BE2C (cell line): Measurements from ENCODE around the gene TIE1.

Experiments
- DNase-seq: peaks from one replicate; pipeline ENCODE4 v3.0.0-alpha.2; 2020
- H3K27me3 ChIP-seq: fragments of 250-450 bp; sonication (Bioruptor Pico); 2 replicates; pipeline ENCODE4 v1.5.1; 2020; ENCODE audit warnings: mild to moderate bottlenecking
- H3K36me3 ChIP-seq: fragments of 250-450 bp; sonication (Bioruptor Pico); 2 replicates; pipeline ENCODE4 v1.5.1; 2020; ENCODE audit warnings: mild to moderate bottlenecking
- H3K4me1 ChIP-seq: fragments of 250-450 bp; sonication (Bioruptor Pico); 2 replicates; pipeline ENCODE4 v1.5.1; 2020
- H3K4me3 ChIP-seq: 2 replicates; pipeline ENCODE4 v1.5.1; 2011; ENCODE audit warnings: low read depth, low read length
- H3K9me3 ChIP-seq: fragments of 250-450 bp; sonication (Bioruptor Pico); 2 replicates; pipeline ENCODE4 v1.5.1; 2020
- TF ChIP-seq, protein P1 (sequence below): IDR thresholded peaks from 2 replicates; pipeline ENCODE4 v1.5.1; 2012; ENCODE audit warnings: mild to moderate bottlenecking, low read depth, low read length

Gene TIE1

GRCh38 chr1:43349594-43350306, 49.0 kb downstream of the TIE1 start:
- no peaks in the 10 kb centered on the region for H3K4me1 ChIP-seq
- DNase-seq, result no peak
- TF ChIP-seq, protein P1, sequence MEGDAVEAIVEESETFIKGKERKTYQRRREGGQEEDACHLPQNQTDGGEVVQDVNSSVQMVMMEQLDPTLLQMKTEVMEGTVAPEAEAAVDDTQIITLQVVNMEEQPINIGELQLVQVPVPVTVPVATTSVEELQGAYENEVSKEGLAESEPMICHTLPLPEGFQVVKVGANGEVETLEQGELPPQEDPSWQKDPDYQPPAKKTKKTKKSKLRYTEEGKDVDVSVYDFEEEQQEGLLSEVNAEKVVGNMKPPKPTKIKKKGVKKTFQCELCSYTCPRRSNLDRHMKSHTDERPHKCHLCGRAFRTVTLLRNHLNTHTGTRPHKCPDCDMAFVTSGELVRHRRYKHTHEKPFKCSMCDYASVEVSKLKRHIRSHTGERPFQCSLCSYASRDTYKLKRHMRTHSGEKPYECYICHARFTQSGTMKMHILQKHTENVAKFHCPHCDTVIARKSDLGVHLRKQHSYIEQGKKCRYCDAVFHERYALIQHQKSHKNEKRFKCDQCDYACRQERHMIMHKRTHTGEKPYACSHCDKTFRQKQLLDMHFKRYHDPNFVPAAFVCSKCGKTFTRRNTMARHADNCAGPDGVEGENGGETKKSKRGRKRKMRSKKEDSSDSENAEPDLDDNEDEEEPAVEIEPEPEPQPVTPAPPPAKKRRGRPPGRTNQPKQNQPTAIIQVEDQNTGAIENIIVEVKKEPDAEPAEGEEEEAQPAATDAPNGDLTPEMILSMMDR, result no peak
- no peaks in the 10 kb centered on the region for H3K36me3 ChIP-seq
- H3K9me3 ChIP-seq, result no peaks in the 10 kb centered on the region
- H3K4me3 ChIP-seq, result peak overlapping the region; percentile 52
- no peaks in the 10 kb centered on the region for H3K27me3 ChIP-seq

DNA sequence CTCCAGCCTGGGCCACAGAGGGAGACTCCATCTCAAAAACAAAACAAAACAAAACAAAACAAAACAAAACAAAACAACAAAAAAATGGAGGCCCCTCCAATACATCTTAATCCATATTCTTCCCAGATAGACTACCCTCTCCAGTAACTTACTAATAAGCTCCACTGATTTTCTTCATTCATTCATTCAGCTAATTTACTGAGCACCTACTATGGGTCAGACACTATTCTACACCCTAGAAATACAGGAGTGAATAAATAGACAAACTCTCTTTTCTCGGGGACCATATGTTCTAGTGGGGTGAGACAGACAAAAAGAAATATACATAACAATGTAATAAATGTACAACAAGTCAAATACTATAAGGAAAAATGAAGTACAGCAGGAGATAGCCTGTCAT, 50.2 kb downstream of the TIE1 start:
- no peak for DNase-seq
- H3K4me1 ChIP-seq, result no peaks in the 10 kb centered on the region
- TF ChIP-seq, protein P1, result no peak
- no peaks in the 10 kb centered on the region for H3K36me3 ChIP-seq
- no peaks in the 10 kb centered on the region for H3K9me3 ChIP-seq
- no peak overlapping the region for H3K4me3 ChIP-seq
- H3K27me3 ChIP-seq, result no peaks in the 10 kb centered on the region

GRCh38 chr1:43351421-43352350, 50.9 kb downstream of the TIE1 start:
- no peaks in the 10 kb centered on the region for H3K36me3 ChIP-seq
- H3K4me1 ChIP-seq, result no peaks in the 10 kb centered on the region
- no peaks in the 10 kb centered on the region for H3K9me3 ChIP-seq
- TF ChIP-seq, protein P1, result no peak
- H3K4me3 ChIP-seq, result no peak overlapping the region
- no peak for DNase-seq
- no peaks in the 10 kb centered on the region for H3K27me3 ChIP-seq

DNA sequence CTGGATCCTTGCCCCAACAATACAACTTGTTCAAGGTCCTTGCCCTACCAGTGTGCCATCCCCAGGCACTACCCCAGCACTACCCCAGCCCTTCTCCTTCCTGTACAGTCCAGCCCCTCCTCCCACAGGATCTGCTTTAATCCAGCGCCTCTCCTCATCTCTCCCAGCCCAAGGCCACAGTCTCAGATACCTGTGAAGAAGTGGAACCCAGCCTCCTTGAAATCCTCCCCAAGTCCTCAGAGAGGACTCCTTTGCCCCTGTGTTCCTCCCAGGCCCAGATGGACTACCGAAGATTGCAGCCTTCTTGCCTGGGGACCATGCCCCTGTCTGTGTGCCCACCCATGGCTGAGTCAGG, 51.5 kb downstream of the TIE1 start:
- Histone ChIP-seq H3K27me3 (no peaks in the 10 kb centered on the region), H3K4me1 (no peaks in the 10 kb centered on the region), H3K36me3 (no peaks in the 10 kb centered on the region), H3K9me3 (no peaks in the 10 kb centered on the region), H3K4me3 (no peak overlapping the region)
- DNase-seq, result no peak
- TF ChIP-seq, protein P1, result no peak

- Histone ChIP-seq H3K9me3 (no peaks in the 10 kb centered on the region), H3K36me3 (no peaks in the 10 kb centered on the region), H3K27me3 (no peaks in the 10 kb centered on the region), H3K4me1 (no peaks in the 10 kb centered on the region), H3K4me3 (no peak overlapping the region)
- DNase-seq, result no peak
- TF ChIP-seq, protein P1, result no peak
Measured at GRCh38 chr1:43352881-43353280, 52.1 kb downstream of the TIE1 start.

DNA sequence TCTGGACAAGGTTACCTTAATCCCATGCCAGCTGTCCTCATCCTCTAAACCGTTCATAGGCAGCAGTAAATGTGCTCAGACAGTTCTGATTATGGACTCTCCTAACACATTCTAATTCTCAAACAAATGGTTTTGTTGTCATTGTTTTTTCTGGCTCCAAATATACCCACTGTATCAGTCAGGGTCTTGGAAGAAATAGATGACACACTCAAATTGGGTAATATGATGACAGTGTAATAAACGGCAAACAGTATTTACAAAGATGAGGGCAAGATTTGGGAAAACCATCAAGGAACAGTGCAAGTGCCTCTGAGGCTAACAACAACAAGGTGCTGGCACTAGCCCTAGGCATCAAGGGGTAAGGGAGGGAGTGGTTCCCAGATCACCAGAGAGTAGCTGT, 53.7 kb downstream of the TIE1 start:
- Histone ChIP-seq H3K27me3 (no peaks in the 10 kb centered on the region), H3K9me3 (no peaks in the 10 kb centered on the region), H3K4me3 (no peak overlapping the region), H3K4me1 (no peaks in the 10 kb centered on the region), H3K36me3 (no peaks in the 10 kb centered on the region; the same call in 1 of the 2 replicates)
- no peak for DNase-seq
- TF ChIP-seq, protein P1, result no peak
